Stimulated activated CD8-positive, alpha-beta memory T cell treated with anti-CD3 and anti-CD28 coated beads, Interleukin-2, amount 100 ng/mL, for 48 hours (primary cell): Measurements from ENCODE around the gene ANKRD33B.
A peak's percentile ranks its signal among the peaks of the same experiment; 100 is the strongest.

Experiments used
- DNase-seq, 2 donors: peaks; one replicate each; pipeline ENCODE4 v3.0.0-alpha.2; 2020; ENCODE audit warnings: low read depth in 2 of 2

The ANKRD33B gene

GRCh38 chr5:10674096-10674495 lies 110.2 kb downstream of the ANKRD33B start:
- no peak for DNase-seq

GRCh38 chr5:10674582-10674981 lies 110.7 kb downstream of the ANKRD33B start:
- DNase-seq: no peak

GRCh38 chr5:10675177-10675700 lies 111.4 kb downstream of the ANKRD33B start:
- DNase-seq: no peak

GRCh38 chr5:10676224-10676623 lies 112.4 kb downstream of the ANKRD33B start:
- DNase-seq: no peak

- DNase-seq: no peak
These were observed 113.1 kb downstream of the ANKRD33B start for GRCh38 chr5:10676946-10677345.

- no peak for DNase-seq
These were observed 113.7 kb downstream of the ANKRD33B start for GRCh38 chr5:10677533-10677932.

GRCh38 chr5:10678244-10678643 lies 114.4 kb downstream of the ANKRD33B start:
- no peak for DNase-seq

- no peak for DNase-seq
These were observed 115.6 kb downstream of the ANKRD33B start for GRCh38 chr5:10679336-10679988.

GRCh38 chr5:10680876-10681481 lies 117.1 kb downstream of the ANKRD33B start:
- no peak for DNase-seq

GRCh38 chr5:10681731-10682679 lies 118.1 kb downstream of the ANKRD33B start:
- no peak for DNase-seq

- no peak for DNase-seq
These were observed 119.1 kb downstream of the ANKRD33B start for GRCh38 chr5:10682801-10683525.

GRCh38 chr5:10684303-10685086 lies 120.6 kb downstream of the ANKRD33B start:
- DNase-seq: no peak

GRCh38 chr5:10685115-10685521 lies 121.2 kb downstream of the ANKRD33B start:
- no peak for DNase-seq

GRCh38 chr5:10686890-10687289 lies 123.0 kb downstream of the ANKRD33B start:
- no peak for DNase-seq

GRCh38 chr5:10688651-10689171 lies 124.8 kb downstream of the ANKRD33B start:
- DNase-seq: no peak

GRCh38 chr5:10689391-10690081 lies 125.7 kb downstream of the ANKRD33B start:
- DNase-seq: peak; percentile 8 to 21

- DNase-seq: no peak
These were observed 126.9 kb downstream of the ANKRD33B start for GRCh38 chr5:10690460-10691440.
